Activated T-cell treated with anti-CD3 and anti-CD28 coated beads, Interleukin-2, amount 50 U/mL, for 24 hours (primary cell): ENCODE results near the gene IL1RAPL1.

ENCODE experiments used
- DNase-seq: peaks from one replicate; pipeline ENCODE4 v3.0.0-alpha.2; 2020
- H3K27ac Mint-ChIP-seq: 2 replicates; pipeline ENCODE4 v1.8.0; 2020; ENCODE audit warnings: mild to moderate bottlenecking, mixed read lengths
- H3K27me3 Mint-ChIP-seq: 2 replicates; pipeline ENCODE4 v1.8.0; 2020; ENCODE audit warnings: mixed read lengths
- H3K36me3 Mint-ChIP-seq: 2 replicates; pipeline ENCODE4 v1.8.0; 2020; ENCODE audit warnings: low read depth, mixed read lengths
- H3K4me1 Mint-ChIP-seq: 2 replicates; pipeline ENCODE4 v1.8.0; 2020; ENCODE audit warnings: low read depth, mixed read lengths
- H3K4me3 Mint-ChIP-seq: 2 replicates; pipeline ENCODE4 v1.8.0; 2020; ENCODE audit warnings: mild to moderate bottlenecking, moderate library complexity, mixed read lengths
- H3K9me3 Mint-ChIP-seq: 2 replicates; pipeline ENCODE4 v1.8.0; 2020; ENCODE audit warnings: mixed read lengths

IL1RAPL1 gene

GRCh38 chrX:29640106-29640505, 1052.9 kb downstream of the IL1RAPL1 start:
- peaks cover 5% of the 10 kb centered on the region for H3K27me3 Mint-ChIP-seq
- DNase-seq: no peak
- no peaks in the 10 kb centered on the region for H3K4me1 Mint-ChIP-seq
- H3K27ac Mint-ChIP-seq: no peak overlapping the region
- no peaks in the 10 kb centered on the region for H3K36me3 Mint-ChIP-seq
- no peaks in the 10 kb centered on the region for H3K9me3 Mint-ChIP-seq
- no peak overlapping the region for H3K4me3 Mint-ChIP-seq

- no peak overlapping the region for H3K4me3 Mint-ChIP-seq
- no peaks in the 10 kb centered on the region for H3K36me3 Mint-ChIP-seq
- H3K27me3 Mint-ChIP-seq: peaks cover 8% of the 10 kb centered on the region
- H3K27ac Mint-ChIP-seq: no peak overlapping the region
- no peaks in the 10 kb centered on the region for H3K4me1 Mint-ChIP-seq
- DNase-seq: no peak
- no peaks in the 10 kb centered on the region for H3K9me3 Mint-ChIP-seq
Observed at GRCh38 chrX:29641461-29641860, 1054.2 kb downstream of the IL1RAPL1 start.

- Mint-ChIP-seq H3K27ac (no peak overlapping the region), H3K36me3 (no peaks in the 10 kb centered on the region), H3K27me3 (peaks cover 8% of the 10 kb centered on the region), H3K9me3 (no peaks in the 10 kb centered on the region), H3K4me3 (no peak overlapping the region), H3K4me1 (no peaks in the 10 kb centered on the region)
- no peak for DNase-seq
Observed at GRCh38 chrX:29643181-29643580, 1055.9 kb downstream of the IL1RAPL1 start.

GRCh38 chrX:29648161-29648560, 1060.9 kb downstream of the IL1RAPL1 start:
- H3K27ac Mint-ChIP-seq: no peak overlapping the region
- no peaks in the 10 kb centered on the region for H3K9me3 Mint-ChIP-seq
- no peaks in the 10 kb centered on the region for H3K36me3 Mint-ChIP-seq
- DNase-seq: no peak
- H3K27me3 Mint-ChIP-seq: peaks cover 6% of the 10 kb centered on the region
- no peaks in the 10 kb centered on the region for H3K4me1 Mint-ChIP-seq
- no peak overlapping the region for H3K4me3 Mint-ChIP-seq

GRCh38 chrX:29652484-29652883, 1065.2 kb downstream of the IL1RAPL1 start:
- DNase-seq: no peak
- no peaks in the 10 kb centered on the region for H3K36me3 Mint-ChIP-seq
- H3K4me3 Mint-ChIP-seq: no peak overlapping the region
- no peak overlapping the region for H3K27ac Mint-ChIP-seq
- H3K4me1 Mint-ChIP-seq: no peaks in the 10 kb centered on the region
- peaks cover 3% of the 10 kb centered on the region for H3K27me3 Mint-ChIP-seq
- H3K9me3 Mint-ChIP-seq: peaks cover 7% of the 10 kb centered on the region

GRCh38 chrX:29653721-29654120, 1066.5 kb downstream of the IL1RAPL1 start:
- DNase-seq: no peak
- Mint-ChIP-seq H3K4me3 (no peak overlapping the region), H3K4me1 (no peaks in the 10 kb centered on the region), H3K27ac (no peak overlapping the region), H3K9me3 (peaks cover 7% of the 10 kb centered on the region), H3K36me3 (no peaks in the 10 kb centered on the region), H3K27me3 (peaks cover 3% of the 10 kb centered on the region)

GRCh38 chrX:29659911-29660310, 1072.7 kb downstream of the IL1RAPL1 start:
- no peak overlapping the region for H3K27ac Mint-ChIP-seq
- DNase-seq: no peak
- no peaks in the 10 kb centered on the region for H3K36me3 Mint-ChIP-seq
- peaks cover 3% of the 10 kb centered on the region for H3K4me1 Mint-ChIP-seq
- no peak overlapping the region for H3K4me3 Mint-ChIP-seq
- peaks cover 16% of the 10 kb centered on the region for H3K9me3 Mint-ChIP-seq
- no peaks in the 10 kb centered on the region for H3K27me3 Mint-ChIP-seq

- peaks cover 3% of the 10 kb centered on the region for H3K4me1 Mint-ChIP-seq
- no peaks in the 10 kb centered on the region for H3K27me3 Mint-ChIP-seq
- H3K9me3 Mint-ChIP-seq: peaks cover 16% of the 10 kb centered on the region
- H3K36me3 Mint-ChIP-seq: no peaks in the 10 kb centered on the region
- H3K4me3 Mint-ChIP-seq: no peak overlapping the region
- H3K27ac Mint-ChIP-seq: no peak overlapping the region
- DNase-seq: no peak
Observed at GRCh38 chrX:29661290-29661689, 1074.0 kb downstream of the IL1RAPL1 start.

GRCh38 chrX:29662101-29662500, 1074.9 kb downstream of the IL1RAPL1 start:
- peaks cover 2% of the 10 kb centered on the region for H3K27me3 Mint-ChIP-seq
- no peak overlapping the region for H3K27ac Mint-ChIP-seq
- peaks cover 11% of the 10 kb centered on the region for H3K9me3 Mint-ChIP-seq
- no peaks in the 10 kb centered on the region for H3K36me3 Mint-ChIP-seq
- H3K4me3 Mint-ChIP-seq: no peak overlapping the region
- no peak for DNase-seq
- peaks cover 3% of the 10 kb centered on the region for H3K4me1 Mint-ChIP-seq

- H3K4me3 Mint-ChIP-seq: no peak overlapping the region
- H3K27ac Mint-ChIP-seq: no peak overlapping the region
- no peaks in the 10 kb centered on the region for H3K36me3 Mint-ChIP-seq
- DNase-seq: no peak
- peaks cover 9% of the 10 kb centered on the region for H3K9me3 Mint-ChIP-seq
- H3K4me1 Mint-ChIP-seq: peaks cover 3% of the 10 kb centered on the region
- peaks cover 2% of the 10 kb centered on the region for H3K27me3 Mint-ChIP-seq
Observed at GRCh38 chrX:29662759-29663503, 1075.7 kb downstream of the IL1RAPL1 start.

GRCh38 chrX:29665532-29665931, 1078.3 kb downstream of the IL1RAPL1 start:
- H3K9me3 Mint-ChIP-seq: peaks cover 5% of the 10 kb centered on the region
- H3K4me3 Mint-ChIP-seq: no peak overlapping the region
- peaks cover 2% of the 10 kb centered on the region for H3K27me3 Mint-ChIP-seq
- H3K36me3 Mint-ChIP-seq: no peaks in the 10 kb centered on the region
- DNase-seq: no peak
- no peak overlapping the region for H3K27ac Mint-ChIP-seq
- H3K4me1 Mint-ChIP-seq: peaks cover 3% of the 10 kb centered on the region

GRCh38 chrX:29666366-29666765, 1079.1 kb downstream of the IL1RAPL1 start:
- Mint-ChIP-seq H3K4me1 (peaks cover 3% of the 10 kb centered on the region), H3K27ac (no peak overlapping the region), H3K36me3 (no peaks in the 10 kb centered on the region), H3K4me3 (no peak overlapping the region), H3K9me3 (peaks cover 5% of the 10 kb centered on the region), H3K27me3 (peaks cover 7% of the 10 kb centered on the region)
- DNase-seq: no peak

- DNase-seq: no peak
- no peaks in the 10 kb centered on the region for H3K4me1 Mint-ChIP-seq
- H3K4me3 Mint-ChIP-seq: no peak overlapping the region
- H3K27me3 Mint-ChIP-seq: peaks cover 15% of the 10 kb centered on the region
- H3K27ac Mint-ChIP-seq: no peak overlapping the region
- H3K36me3 Mint-ChIP-seq: no peaks in the 10 kb centered on the region
- H3K9me3 Mint-ChIP-seq: no peaks in the 10 kb centered on the region
Observed at GRCh38 chrX:29671421-29671820, 1084.2 kb downstream of the IL1RAPL1 start.

- Mint-ChIP-seq H3K36me3 (no peaks in the 10 kb centered on the region), H3K4me3 (no peak overlapping the region), H3K9me3 (no peaks in the 10 kb centered on the region), H3K27ac (no peak overlapping the region), H3K27me3 (peaks cover 5% of the 10 kb centered on the region), H3K4me1 (no peaks in the 10 kb centered on the region)
- no peak for DNase-seq
Observed at GRCh38 chrX:29687687-29688086, 1100.4 kb downstream of the IL1RAPL1 start.

- H3K4me3 Mint-ChIP-seq: no peak overlapping the region
- no peak for DNase-seq
- H3K4me1 Mint-ChIP-seq: no peaks in the 10 kb centered on the region
- H3K9me3 Mint-ChIP-seq: no peaks in the 10 kb centered on the region
- no peak overlapping the region for H3K27ac Mint-ChIP-seq
- H3K36me3 Mint-ChIP-seq: no peaks in the 10 kb centered on the region
- H3K27me3 Mint-ChIP-seq: no peaks in the 10 kb centered on the region
Observed at GRCh38 chrX:29690061-29690460, 1102.8 kb downstream of the IL1RAPL1 start.

- no peak for DNase-seq
- Mint-ChIP-seq H3K4me3 (no peak overlapping the region), H3K36me3 (no peaks in the 10 kb centered on the region), H3K27me3 (no peaks in the 10 kb centered on the region), H3K4me1 (no peaks in the 10 kb centered on the region), H3K9me3 (no peaks in the 10 kb centered on the region), H3K27ac (no peak overlapping the region)
Observed at GRCh38 chrX:29691044-29691443, 1103.8 kb downstream of the IL1RAPL1 start.
